Natural killer cell (primary cell): ENCODE results near the gene PPCS. TPM values are rescaled to one million over a fixed set of nuclear protein-coding genes. Genes with fewer than 3 reads are reported as not detected.
"Not testable (repeated sequence)": the region's sequence is repeated elsewhere in the genome, so short reads cannot be mapped to it uniquely, and the experiment has no call there.

ENCODE experiments used
- ATAC-seq, 3 donors: fragments of 150-1000 bp in 2 of 3; fragments of 200-7000 bp in 1 of 3; cut with Tn5 transposase; 1 replicate in 1 of 3; 2 replicates in 2 of 3; pipeline ENCODE4 v1.10.0; 2021; ENCODE audit warnings: mild to moderate bottlenecking in 2 of 3, moderate library complexity in 2 of 3
- DNase-seq, 2 donors: peaks; one replicate each; pipeline versions ENCODE4 v3.0.0 to v3.0.0-alpha.2; 2013 to 2021; ENCODE audit warnings: mixed read lengths in 1 of 2
- H3K27ac ChIP-seq: one replicate; pipeline ENCODE4 v1.5.1; 2013; ENCODE audit warnings: mild to moderate bottlenecking, low read length
- H3K27me3 ChIP-seq: one replicate; pipeline ENCODE4 v1.6.1; 2013; ENCODE audit warnings: low read length; ENCODE audit not compliant: control insufficient read depth, insufficient read depth
- H3K36me3 ChIP-seq: one replicate; pipeline ENCODE4 v1.6.1; 2013; ENCODE audit warnings: low read length; ENCODE audit not compliant: control insufficient read depth, insufficient read depth
- H3K4me1 ChIP-seq: one replicate; pipeline ENCODE4 v1.6.1; 2013; ENCODE audit warnings: low read length; ENCODE audit not compliant: control insufficient read depth, insufficient read depth
- H3K4me3 ChIP-seq: one replicate; pipeline ENCODE4 v1.5.1; 2013; ENCODE audit warnings: low read length
- H3K9me3 ChIP-seq: one replicate; pipeline ENCODE4 v1.6.1; 2013; ENCODE audit warnings: low read length; ENCODE audit not compliant: control insufficient read depth, insufficient read depth
- H3K27ac Mint-ChIP-seq, 2 donors: one replicate each; pipeline ENCODE4 v1.8.0; 2022; ENCODE audit warnings: mild to moderate bottlenecking in 2 of 2, mixed read lengths in 2 of 2, moderate library complexity in 1 of 2
- H3K27me3 Mint-ChIP-seq, 2 donors: one replicate each; pipeline ENCODE4 v1.8.0; 2022; ENCODE audit warnings: low read depth in 2 of 2, mixed read lengths in 2 of 2
- H3K36me3 Mint-ChIP-seq: one replicate; pipeline ENCODE4 v1.8.0; 2022; ENCODE audit warnings: mixed read lengths
- H3K4me1 Mint-ChIP-seq, 2 donors: one replicate each; pipeline ENCODE4 v1.8.0; 2022; ENCODE audit warnings: mixed read lengths in 2 of 2
- H3K4me3 Mint-ChIP-seq: one replicate; pipeline ENCODE4 v1.8.0; 2022; ENCODE audit warnings: mild to moderate bottlenecking, moderate library complexity, mixed read lengths
- H3K9me3 Mint-ChIP-seq, 2 donors: one replicate each; pipeline ENCODE4 v1.8.0; 2022; ENCODE audit warnings: mixed read lengths in 2 of 2
- WGBS: methylation state at CpG from one replicate; pipeline ENCODE4 v1.1.7; 2013; ENCODE audit warnings: missing lambda C conversion rate; ENCODE audit not compliant: insufficient coverage; 5-methylcytosine and 5-hydroxymethylcytosine counted together
- intact Hi-C: fragments of 100-400 bp; cut with micrococcal nuclease; formaldehyde crosslinking; loops from one replicate; pipeline ENCODE4 v1.14.2; 2022
- total RNA-seq, 4 donors: library from RNA; stranded (reverse); fragments of 120-200 nt in 1 of 4; gene quantifications; one replicate each; pipeline versions ENCODE4 v1.2.3 to v1.2.4, GENCODE V29; 2013 to 2022
- TF ChIP-seq, protein P1 (sequence below): fragments of 200-600 bp; IDR thresholded peaks from one replicate; pipeline ENCODE4 v1.8.0; 2022; ENCODE audit warnings: antibody characterized with exemption

PPCS gene
- total RNA-seq, 3 donors from 2014 or later (not counting 1 experiment from before 2014, with no cell fraction given), result 44.2 to 54.5 (median 50.2) TPM

DNA sequence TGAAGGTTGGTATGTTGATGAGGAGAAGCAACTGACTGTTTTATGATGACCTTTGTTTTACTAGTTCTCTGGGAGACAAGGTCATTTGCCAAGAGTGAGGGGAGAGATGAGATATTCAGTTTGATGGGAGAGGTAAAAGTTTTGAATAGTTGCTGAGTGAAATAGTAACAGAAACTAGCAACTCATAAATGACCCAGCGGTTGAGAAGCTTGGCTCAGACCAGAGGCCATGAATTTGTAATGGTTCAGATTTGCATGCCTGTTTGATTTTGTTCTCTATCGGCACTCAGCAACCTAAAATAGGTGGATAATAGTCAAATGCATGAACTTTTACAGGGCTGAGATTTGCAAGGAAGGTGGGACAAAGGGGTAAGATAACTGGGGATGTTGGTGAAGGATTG, 13.4 kb downstream of the PPCS start:
- Histone ChIP-seq H3K4me1 (no peaks in the 10 kb centered on the region), H3K4me3 (no peak overlapping the region), H3K27me3 (no peaks in the 10 kb centered on the region), H3K36me3 (no peaks in the 10 kb centered on the region), H3K27ac (no peak overlapping the region), H3K9me3 (no peaks in the 10 kb centered on the region)
- DNase-seq (no peak), ATAC-seq (no peak)
- H3K4me1 Mint-ChIP-seq, result no peaks in the 10 kb centered on the region
- H3K4me3 Mint-ChIP-seq, result no peak overlapping the region
- no peaks in the 10 kb centered on the region for H3K9me3 Mint-ChIP-seq
- TF ChIP-seq, protein P1, sequence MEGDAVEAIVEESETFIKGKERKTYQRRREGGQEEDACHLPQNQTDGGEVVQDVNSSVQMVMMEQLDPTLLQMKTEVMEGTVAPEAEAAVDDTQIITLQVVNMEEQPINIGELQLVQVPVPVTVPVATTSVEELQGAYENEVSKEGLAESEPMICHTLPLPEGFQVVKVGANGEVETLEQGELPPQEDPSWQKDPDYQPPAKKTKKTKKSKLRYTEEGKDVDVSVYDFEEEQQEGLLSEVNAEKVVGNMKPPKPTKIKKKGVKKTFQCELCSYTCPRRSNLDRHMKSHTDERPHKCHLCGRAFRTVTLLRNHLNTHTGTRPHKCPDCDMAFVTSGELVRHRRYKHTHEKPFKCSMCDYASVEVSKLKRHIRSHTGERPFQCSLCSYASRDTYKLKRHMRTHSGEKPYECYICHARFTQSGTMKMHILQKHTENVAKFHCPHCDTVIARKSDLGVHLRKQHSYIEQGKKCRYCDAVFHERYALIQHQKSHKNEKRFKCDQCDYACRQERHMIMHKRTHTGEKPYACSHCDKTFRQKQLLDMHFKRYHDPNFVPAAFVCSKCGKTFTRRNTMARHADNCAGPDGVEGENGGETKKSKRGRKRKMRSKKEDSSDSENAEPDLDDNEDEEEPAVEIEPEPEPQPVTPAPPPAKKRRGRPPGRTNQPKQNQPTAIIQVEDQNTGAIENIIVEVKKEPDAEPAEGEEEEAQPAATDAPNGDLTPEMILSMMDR, result no peak
- 82% methylated on average over 2 of the region's 2 CpGs for WGBS
- H3K36me3 Mint-ChIP-seq, result no peaks in the 10 kb centered on the region
- intact Hi-C loops, result loop anchor here (10.0 kb wide), 1 partner anchor 465 kb away; no protein-coding TSS in a partner anchor
- no peaks in the 10 kb centered on the region for H3K27me3 Mint-ChIP-seq
- H3K27ac Mint-ChIP-seq, result no peak overlapping the region

DNA sequence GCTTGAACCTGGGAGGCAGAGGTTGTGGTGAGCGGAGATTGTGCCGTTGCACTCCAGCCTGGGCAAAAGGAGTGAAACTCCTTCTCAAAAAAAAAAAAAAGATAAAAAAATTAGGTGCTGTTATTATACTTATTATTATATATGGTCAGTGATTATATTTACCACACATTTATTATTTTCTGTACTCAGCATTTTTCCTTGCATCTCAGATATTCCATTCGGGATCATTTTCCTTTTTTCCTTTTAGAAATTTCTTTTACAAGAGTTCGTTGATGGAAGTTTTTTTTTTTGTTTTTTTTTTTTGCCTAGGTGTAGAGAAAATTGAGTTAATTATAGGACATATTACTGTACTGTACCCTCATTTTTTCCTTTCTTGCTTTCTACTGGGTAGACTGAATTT, 20.3 kb downstream of the PPCS start:
- no CpG with 5 or more reads among the region's 4 CpGs for WGBS
- Mint-ChIP-seq H3K4me3 (no peak overlapping the region), H3K9me3 (no peaks in the 10 kb centered on the region), H3K27me3 (peaks cover 0 to 2% of the 10 kb centered on the region in 2 donors), H3K27ac (no peak overlapping the region), H3K4me1 (no peaks in the 10 kb centered on the region), H3K36me3 (no peaks in the 10 kb centered on the region)
- Histone ChIP-seq H3K36me3 (peaks cover 2% of the 10 kb centered on the region), H3K27me3 (no peaks in the 10 kb centered on the region), H3K4me1 (no peaks in the 10 kb centered on the region), H3K9me3 (no peaks in the 10 kb centered on the region), H3K4me3 (no peak overlapping the region), H3K27ac (no peak overlapping the region)
- DNase-seq (no peak), ATAC-seq (no peak)
- TF ChIP-seq, protein P1, result no peak
- intact Hi-C loops, result no loop called here

DNA sequence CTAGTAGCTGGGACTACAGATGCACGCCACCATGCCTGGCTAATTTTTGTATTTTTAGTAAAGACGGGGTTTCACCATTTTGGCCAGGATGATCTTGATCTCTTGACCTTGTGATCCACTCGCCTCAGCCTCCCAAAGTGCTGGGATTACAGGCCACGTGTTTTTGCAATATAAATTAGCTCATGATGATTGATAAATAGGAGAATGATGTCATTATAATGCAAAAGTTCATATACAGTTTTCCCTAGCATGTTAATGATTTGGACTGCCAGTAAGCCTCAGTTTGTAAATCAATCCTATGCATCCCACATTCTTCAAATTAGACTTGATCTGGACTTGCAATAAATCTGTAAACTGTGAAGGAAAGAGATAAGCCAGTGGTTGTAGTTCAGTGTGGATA, 21.0 kb downstream of the PPCS start:
- H3K9me3 ChIP-seq, ATAC-seq, H3K4me3 Mint-ChIP-seq, intact Hi-C loops, H3K36me3 Mint-ChIP-seq, H3K4me1 Mint-ChIP-seq, H3K4me3 ChIP-seq, H3K27me3 Mint-ChIP-seq, H3K9me3 Mint-ChIP-seq, H3K27me3 ChIP-seq, H3K36me3 ChIP-seq, H3K4me1 ChIP-seq, H3K27ac ChIP-seq, DNase-seq, H3K27ac Mint-ChIP-seq: not testable (repeated sequence)
- WGBS, result 94% methylated on average over 4 of the region's 4 CpGs

DNA sequence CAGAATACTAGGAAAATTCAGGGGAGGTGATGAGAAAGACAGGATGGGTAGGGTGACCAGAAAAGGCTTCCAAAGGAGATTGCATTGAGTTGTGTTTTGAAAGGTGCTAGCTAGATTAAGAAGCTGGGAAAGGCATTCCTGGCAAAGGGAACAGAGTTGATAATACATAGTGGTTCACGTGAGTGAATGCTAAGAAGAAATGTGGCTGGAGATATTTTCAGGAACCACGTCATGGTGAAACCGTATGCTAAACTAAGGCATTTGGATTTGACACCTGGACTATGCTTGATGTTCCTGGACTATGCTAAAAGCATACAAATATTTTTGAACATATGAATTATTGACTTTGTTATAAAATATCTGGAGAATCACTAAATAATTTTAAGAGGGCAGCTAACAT, 21.4 kb downstream of the PPCS start:
- DNase-seq (no peak), ATAC-seq (no peak)
- TF ChIP-seq, protein P1, result no peak
- Mint-ChIP-seq H3K4me1 (no peaks in the 10 kb centered on the region), H3K27me3 (peaks cover 0 to 2% of the 10 kb centered on the region in 2 donors), H3K4me3 (no peak overlapping the region), H3K36me3 (no peaks in the 10 kb centered on the region), H3K27ac (no peak overlapping the region), H3K9me3 (no peaks in the 10 kb centered on the region)
- peaks cover 2% of the 10 kb centered on the region for H3K36me3 ChIP-seq
- WGBS, result 96% methylated on average over 3 of the region's 3 CpGs
- no peaks in the 10 kb centered on the region for H3K9me3 ChIP-seq
- H3K4me1 ChIP-seq, result no peaks in the 10 kb centered on the region
- H3K27me3 ChIP-seq, result no peaks in the 10 kb centered on the region
- H3K4me3 ChIP-seq, result no peak overlapping the region
- no peak overlapping the region for H3K27ac ChIP-seq
- intact Hi-C loops, result no loop called here
